Pancreas (tissue), 10 donors: Measurements from ENCODE around the gene VPS54. TPM values are rescaled to one million over a fixed set of nuclear protein-coding genes. Genes with fewer than 3 reads are reported as not detected.

ENCODE experiments used
- ATAC-seq, 4 donors: fragments of 200-7000 bp; cut with Tn5 transposase; one replicate each; pipeline versions ENCODE4 v1.8.0 to v1.9.1; 2020; ENCODE audit warnings: mild to moderate bottlenecking in 4 of 4, moderate library complexity in 4 of 4
- DNase-seq, 6 donors: peaks; one replicate each; pipeline ENCODE4 v3.0.0-alpha.2; 2020
- FAIRE-seq: peaks from 2 replicates; lab custom pipeline; 2012; peaks lifted over from hg19 to GRCh38; lab: Jason Lieb, UNC
- H3K27ac ChIP-seq, 4 donors: fragments of 200-600 bp; sonication (generic); 1 replicate in 3 of 4; 2 replicates in 1 of 4; pipeline versions ENCODE4 v1.5.0 to v1.8.0; 2020
- H3K27me3 ChIP-seq, 4 donors: fragments of 200-600 bp; one replicate each; pipeline ENCODE4 v1.8.0; 2021
- H3K36me3 ChIP-seq, 3 donors: fragments of 200-600 bp; sonication (generic) in 1 of 3; one replicate each; pipeline versions ENCODE4 v1.5.0 to v1.8.0; 2020 to 2021
- H3K4me1 ChIP-seq, 3 donors: fragments of 200-600 bp; one replicate each; pipeline ENCODE4 v1.8.0; 2021
- H3K4me3 ChIP-seq, 4 donors: fragments of 200-600 bp; sonication (generic) in 2 of 4; one replicate each; pipeline versions ENCODE4 v1.5.0 to v1.8.0; 2020 to 2021
- H3K9me3 ChIP-seq, 4 donors: fragments of 200-600 bp; one replicate each; pipeline ENCODE4 v1.8.0; 2021
- CTCF ChIP-seq, 4 donors: fragments of 200-600 bp; sonication (generic) in 3 of 4; IDR thresholded peaks; one replicate each; pipeline versions ENCODE4 v1.5.0 to v1.8.0; 2021; ENCODE audit warnings: antibody characterized with exemption in 4 of 4
- WGBS, 2 donors: extraction: QIAGEN DNeasy Blood & Tissue Kit; methylation state at CpG; one replicate each; pipeline ENCODE4 v1.1.7; 2013; 5-methylcytosine and 5-hydroxymethylcytosine counted together
- intact Hi-C, 3 donors: fragments of 100-400 bp; cut with DNase I; formaldehyde crosslinking; loops; one replicate each; pipeline versions ENCODE4 v1.11.1 to v1.14.2; 2022
- polyA plus RNA-seq, 2 donors: library from polyadenylated mRNA; stranded (reverse); fragments of 200-250 nt; gene quantifications; one replicate each; pipeline ENCODE4 v1.2.3, GENCODE V29; 2013
- total RNA-seq, 6 donors: library from RNA; stranded (reverse); fragmentation: NEBNext Ultra II Directional in 4 of 6; extraction: Animal tissue kit (Norgen Biotek cat#: 25700) in 4 of 6; gene quantifications; one replicate each; pipeline versions ENCODE4 v1.2.1 to v1.2.4, GENCODE V29; 2021 to 2023
- donor health status: healthy with polysubstance abuse.
- donor health status: DM: no; HTN: no; CAD: no; lungs with moderate emphysema.
- donor health status: DM: no; HTN: no; CAD: no.
- donor health status: control.
- donor health status: control.
- donor health status: Bipolar disorder and iron deficiency.
- donor health status: DM: yes; HTN: yes; CAD: no.
- donor health status: DM: no; HTN: no; CAD: no.
- donor health status: DM: no; HTN: no; CAD: no.
- donor health status: DM: yes; HTN: yes; CAD: no.

VPS54 gene
- total and polyA plus RNA-seq, 8 donors: 7.9 to 18.1 (median 13.0) TPM

- DNase-seq (peak in 3 of 6 donors; percentile 55 to 86 (median 67)), FAIRE-seq (no peak), ATAC-seq (peak; percentile 59 to 74 (median 68))
- H3K27ac ChIP-seq: peak overlapping the region; percentile 89 to 98 (median 96)
- H3K4me3 ChIP-seq: peak overlapping the region; percentile 38 to 71 (median 66)
- TF ChIP-seq CTCF (IDR thresholded peaks at IDR 0.05): no peak
- WGBS, 2 donors: 0 to 1% methylated on average over 29 to 38 of the region's 38 CpGs
- H3K27me3 ChIP-seq: no peaks in the 10 kb centered on the region
- H3K9me3 ChIP-seq: no peaks in the 10 kb centered on the region
- no peaks in the 10 kb centered on the region for H3K36me3 ChIP-seq
- H3K4me1 ChIP-seq: peaks cover 4 to 26% (median 9%) of the 10 kb centered on the region in 3 donors
- intact Hi-C loops: no loop called here
Measured at GRCh38 chr2:64018701-64019082, 536 bp downstream of the VPS54 start.

GRCh38 chr2:64017811-64018700 lies 1.2 kb downstream of the VPS54 start:
- Histone ChIP-seq H3K36me3 (no peaks in the 10 kb centered on the region), H3K4me1 (peaks cover 4 to 26% (median 9%) of the 10 kb centered on the region in 3 donors), H3K4me3 (peak overlapping the region; percentile 38 to 71 (median 66)), H3K27me3 (no peaks in the 10 kb centered on the region), H3K27ac (peak overlapping the region; percentile 89 to 98 (median 96)), H3K9me3 (no peaks in the 10 kb centered on the region)
- peak in 1 of 6 donors; percentile 24 for DNase-seq
- intact Hi-C loops: no loop called here
- peak; percentile 13 to 47 (median 37) for ATAC-seq
- 1 to 2% methylated on average over 22 of the region's 22 CpGs for WGBS, 2 donors
- no peak for FAIRE-seq
- no peak for TF ChIP-seq CTCF (IDR thresholded peaks at IDR 0.05)

DNA sequence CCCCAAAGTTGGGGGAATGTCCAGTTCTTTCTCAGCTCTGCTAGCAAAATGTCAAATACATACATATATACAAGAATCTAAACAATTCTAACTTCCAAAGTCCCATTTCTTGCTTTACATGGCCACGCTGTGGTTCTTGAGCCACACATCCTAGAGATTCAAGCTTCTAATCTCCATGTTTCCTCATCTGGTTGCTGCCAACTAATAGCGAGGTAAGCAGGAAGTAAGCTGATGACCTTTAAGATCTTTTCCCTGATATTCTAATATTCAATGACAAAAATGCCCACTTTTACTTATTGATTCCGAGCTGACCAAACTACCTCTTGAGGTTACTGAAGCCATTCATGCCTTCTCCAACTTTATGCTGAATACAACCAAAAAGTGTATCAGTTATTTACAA lies 3.3 kb downstream of the VPS54 start:
- Histone ChIP-seq H3K27me3 (no peaks in the 10 kb centered on the region), H3K4me1 (peaks cover 4 to 15% (median 9%) of the 10 kb centered on the region in 3 donors), H3K36me3 (no peaks in the 10 kb centered on the region), H3K27ac (no peak overlapping the region), H3K9me3 (no peaks in the 10 kb centered on the region), H3K4me3 (no peak overlapping the region)
- intact Hi-C loops: no loop called here
- no peak for TF ChIP-seq CTCF (IDR thresholded peaks at IDR 0.05)
- DNase-seq (no peak), FAIRE-seq (no peak), ATAC-seq (no peak)
- WGBS, 2 donors: 71 to 72% methylated on average over 3 of the region's 3 CpGs

DNA sequence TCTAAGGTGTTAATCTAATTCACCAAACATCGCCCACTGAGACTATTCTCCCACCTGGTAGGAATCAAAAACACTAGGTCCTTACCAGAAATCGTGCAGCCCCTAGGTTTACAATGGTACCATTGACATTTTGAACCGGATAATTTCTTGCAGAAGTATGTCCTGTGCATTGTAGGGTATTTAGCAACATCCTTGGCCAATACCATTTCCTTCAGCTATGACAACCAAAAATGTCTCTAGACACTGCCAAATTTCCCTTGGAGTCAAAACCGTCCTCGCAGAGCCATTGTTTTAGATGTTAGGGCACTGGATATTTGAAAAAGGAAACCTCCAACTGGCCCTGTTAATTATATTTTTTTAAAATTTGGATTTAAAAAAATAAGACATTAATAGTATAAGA lies 3.8 kb downstream of the VPS54 start:
- intact Hi-C loops: no loop called here
- DNase-seq: no peak
- Histone ChIP-seq H3K9me3 (no peaks in the 10 kb centered on the region), H3K36me3 (no peaks in the 10 kb centered on the region), H3K27me3 (no peaks in the 10 kb centered on the region), H3K27ac (no peak overlapping the region), H3K4me1 (peaks cover 3 to 14% (median 11%) of the 10 kb centered on the region in 3 donors), H3K4me3 (no peak overlapping the region)
- no peak for ATAC-seq
- no peak for FAIRE-seq
- 88% methylated on average over 5 of the region's 5 CpGs for WGBS, 2 donors
- no peak for TF ChIP-seq CTCF (IDR thresholded peaks at IDR 0.05)

- FAIRE-seq: peak; percentile 75
- intact Hi-C loops: no loop called here
- TF ChIP-seq CTCF (IDR thresholded peaks at IDR 0.05): no peak
Measured at GRCh38 chr2:64014628-64015027, 4.6 kb downstream of the VPS54 start.

More at GRCh38 chr2:64014628-64015027, 4.6 kb downstream of the VPS54 start:
- H3K27me3 ChIP-seq: no peaks in the 10 kb centered on the region
- H3K4me3 ChIP-seq: no peak overlapping the region
- no peaks in the 10 kb centered on the region for H3K36me3 ChIP-seq
- peaks cover 0 to 16% (median 8%) of the 10 kb centered on the region in 3 donors for H3K4me1 ChIP-seq
- 99 to 100% methylated on average over 1 of the region's 1 CpG for WGBS, 2 donors
- no peak for DNase-seq
- no peak for ATAC-seq
- no peaks in the 10 kb centered on the region for H3K9me3 ChIP-seq
- H3K27ac ChIP-seq: no peak overlapping the region
